Heart right ventricle (tissue), 16 donors: ENCODE data around the gene PLPP7. TPM values are rescaled to one million over a fixed set of nuclear protein-coding genes. Genes with fewer than 3 reads are reported as not detected.
"Not testable (repeated sequence)": the region's sequence is repeated elsewhere in the genome, so short reads cannot be mapped to it uniquely, and the experiment has no call there.

Experiments used
- ATAC-seq, 8 donors: fragments of 200-7000 bp; cut with Tn5 transposase; one replicate each; pipeline ENCODE4 v1.9.1; 2020; ENCODE audit warnings: mild to moderate bottlenecking in 8 of 8, moderate library complexity in 8 of 8, moderate number of reproducible peaks in 1 of 8
- DNase-seq, 2 donors: peaks; one replicate each; pipeline ENCODE4 v3.0.0-alpha.2; 2020
- H3K27ac ChIP-seq, 10 donors: fragments of 200-600 bp; sonication (generic) in 2 of 10; one replicate each; pipeline versions ENCODE4 v1.5.0 to v1.8.0; 2020 to 2022; ENCODE audit warnings: mild to moderate bottlenecking in 3 of 10
- H3K27me3 ChIP-seq, 7 donors: fragments of 200-600 bp; one replicate each; pipeline ENCODE4 v1.8.0; 2021 to 2022; ENCODE audit warnings: mild to moderate bottlenecking in 2 of 7
- H3K36me3 ChIP-seq, 9 donors: fragments of 200-600 bp; sonication (generic) in 1 of 9; one replicate each; pipeline versions ENCODE4 v1.5.0 to v1.8.0; 2020 to 2022; ENCODE audit warnings: mild to moderate bottlenecking in 2 of 9
- H3K4me1 ChIP-seq, 9 donors: fragments of 200-600 bp; sonication (generic) in 1 of 9; one replicate each; pipeline versions ENCODE4 v1.5.0 to v1.8.0; 2020 to 2022; ENCODE audit warnings: mild to moderate bottlenecking in 4 of 9
- H3K4me3 ChIP-seq, 10 donors: fragments of 200-600 bp; sonication (generic) in 2 of 10; one replicate each; pipeline versions ENCODE4 v1.5.0 to v1.8.0; 2020 to 2022; ENCODE audit warnings: mild to moderate bottlenecking in 7 of 10, moderate library complexity in 2 of 10
- H3K9me3 ChIP-seq, 11 donors: fragments of 200-600 bp in 10 of 11; sonication (generic) in 2 of 11; one replicate each; pipeline versions ENCODE4 v1.5.0 to v1.8.0; 2013 to 2022; ENCODE audit warnings: mild to moderate bottlenecking in 2 of 11, control low read depth in 1 of 11, moderate library complexity in 1 of 11
- WGBS, 2 donors: extraction: QIAGEN DNeasy Blood & Tissue Kit; methylation state at CpG; one replicate each; pipeline ENCODE4 v1.1.7; 2013; ENCODE audit warnings: inconsistent platforms in 1 of 2; 5-methylcytosine and 5-hydroxymethylcytosine counted together
- intact Hi-C, 10 donors: fragments of 100-400 bp; cut with DNase I; formaldehyde crosslinking; loops; one replicate each; pipeline versions ENCODE4 v1.11.1 to v1.14.2; 2022
- polyA plus RNA-seq, 2 donors: library from polyadenylated mRNA; stranded (reverse); fragments of 200-250 nt; gene quantifications; one replicate each; pipeline ENCODE4 v1.2.3, GENCODE V29; 2013
- total RNA-seq, 10 donors: library from RNA; stranded (reverse); fragmentation: NEBNext Ultra II Directional in 3 of 10; extraction: Animal tissue kit (Norgen Biotek cat#: 25700) in 3 of 10; gene quantifications; one replicate each; pipeline versions ENCODE4 v1.2.1 to v1.2.4, GENCODE V29; 2021 to 2023
- TF ChIP-seq, protein P1 (sequence below), 9 donors: fragments of 200-600 bp; sonication (generic) in 2 of 9; IDR thresholded peaks; one replicate each; pipeline versions ENCODE4 v1.5.0 to v1.8.0; 2021 to 2022; ENCODE audit warnings: antibody characterized with exemption in 9 of 9, mild to moderate bottlenecking in 5 of 9, moderate library complexity in 1 of 9
- donor health status: Arrhythmogenic right ventricular cardiomyopathy.
- donor health status: ischemic (EF 13 %, LVEDD 7.1; RV severe dilation, severe dysfunction).
- donor health status: healthy with polysubstance abuse.
- donor health status: DM: no; HTN: yes; CAD: no.
- donor health status: DM: no; HTN: no; CAD: no.
- donor health status: ischemic (EF 25% LVEDD 6.9; RV normal size, moderate dysfunction).
- donor health status: ischemic (EF 25% LVEDD 5.7; RV mildly dilated, moderate dysfunction).
- donor health status: healthy.
- donor health status: DM: yes; HTN: yes; CAD: no.
- donor health status: Ischemic cardiomyopathy.
- donor health status: ischemic (EF 35%, LVEDD 5.7; RV mildly dilated, moderate dysfunction).
- donor health status: nonischemic (EF 11% LVEDD 7.7; RV severe dilation, severe dysfunction).
- donor health status: DM: yes; HTN: yes; CAD: no.
- donor health status: PGD.
- donor health status: ischemic (EF 29% LVEDD 5.4; RV normal size, mild dysfunction).
- donor health status: nonischemic (EF 23%, LVEDD 6.1; RV moderate dilation, normal function).

PLPP7 gene
- total and polyA plus RNA-seq, 12 donors: 42.6 to 140 (median 102) TPM

DNA sequence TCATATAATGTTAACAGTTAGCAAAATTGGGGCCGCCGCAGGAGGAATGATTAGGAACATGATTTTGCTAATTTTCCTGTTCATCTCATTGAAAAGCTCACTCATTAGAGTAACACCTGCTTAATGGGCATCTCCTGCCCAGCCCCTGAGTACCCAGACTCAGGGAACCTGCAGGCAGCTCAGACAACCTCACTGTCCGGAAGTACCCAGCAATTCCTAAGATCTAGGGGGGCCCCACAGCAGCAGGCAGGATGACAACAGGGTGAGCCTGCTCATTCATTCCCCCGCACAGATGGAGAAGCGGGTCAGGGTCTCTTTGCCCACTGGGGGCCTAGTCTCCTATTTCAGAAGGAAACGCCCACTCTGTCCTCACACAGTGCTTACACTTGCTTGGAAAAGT, 25.8 kb upstream of the PLPP7 start:
- Histone ChIP-seq H3K9me3 (no peaks in the 10 kb centered on the region), H3K4me1 (peaks cover 17 to 71% (median 55%) of the 10 kb centered on the region in 9 donors), H3K36me3 (peaks cover 0 to 55% (median 30%) of the 10 kb centered on the region in 9 donors), H3K27ac (peak overlapping the region in 9 of 10 donors; percentile 14 to 99 (median 60)), H3K4me3 (no peak overlapping the region), H3K27me3 (no peaks in the 10 kb centered on the region)
- ATAC-seq (no peak), DNase-seq (no peak)
- intact Hi-C loops: no loop called here
- TF ChIP-seq, protein P1, sequence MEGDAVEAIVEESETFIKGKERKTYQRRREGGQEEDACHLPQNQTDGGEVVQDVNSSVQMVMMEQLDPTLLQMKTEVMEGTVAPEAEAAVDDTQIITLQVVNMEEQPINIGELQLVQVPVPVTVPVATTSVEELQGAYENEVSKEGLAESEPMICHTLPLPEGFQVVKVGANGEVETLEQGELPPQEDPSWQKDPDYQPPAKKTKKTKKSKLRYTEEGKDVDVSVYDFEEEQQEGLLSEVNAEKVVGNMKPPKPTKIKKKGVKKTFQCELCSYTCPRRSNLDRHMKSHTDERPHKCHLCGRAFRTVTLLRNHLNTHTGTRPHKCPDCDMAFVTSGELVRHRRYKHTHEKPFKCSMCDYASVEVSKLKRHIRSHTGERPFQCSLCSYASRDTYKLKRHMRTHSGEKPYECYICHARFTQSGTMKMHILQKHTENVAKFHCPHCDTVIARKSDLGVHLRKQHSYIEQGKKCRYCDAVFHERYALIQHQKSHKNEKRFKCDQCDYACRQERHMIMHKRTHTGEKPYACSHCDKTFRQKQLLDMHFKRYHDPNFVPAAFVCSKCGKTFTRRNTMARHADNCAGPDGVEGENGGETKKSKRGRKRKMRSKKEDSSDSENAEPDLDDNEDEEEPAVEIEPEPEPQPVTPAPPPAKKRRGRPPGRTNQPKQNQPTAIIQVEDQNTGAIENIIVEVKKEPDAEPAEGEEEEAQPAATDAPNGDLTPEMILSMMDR (IDR thresholded peaks at IDR 0.05): no peak
- 85% methylated on average over 6 of the region's 6 CpGs for WGBS, 2 donors

DNA sequence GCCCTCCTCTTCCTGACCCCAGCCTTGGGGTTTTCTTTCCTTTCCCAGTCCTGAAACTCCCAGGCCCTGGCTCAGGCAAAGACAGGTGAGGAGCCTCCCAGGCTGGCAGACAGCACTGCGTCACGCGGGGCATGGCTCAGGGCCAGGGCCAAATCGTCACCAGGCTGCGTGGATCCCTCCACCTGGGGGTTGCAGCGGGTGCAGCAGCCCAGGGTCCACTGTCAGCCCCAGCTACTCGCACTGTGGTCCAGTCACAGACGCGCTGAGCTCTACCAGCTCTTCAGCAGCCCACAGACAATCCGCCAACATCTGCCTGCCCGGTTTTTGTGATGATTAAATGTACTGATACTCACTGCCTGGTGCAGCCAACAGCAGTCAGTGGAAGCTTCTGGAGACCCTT, 25.3 kb upstream of the PLPP7 start:
- TF ChIP-seq, protein P1 (IDR thresholded peaks at IDR 0.05): no peak
- Histone ChIP-seq H3K27me3 (no peaks in the 10 kb centered on the region), H3K27ac (peak overlapping the region in 9 of 10 donors; percentile 14 to 99 (median 60)), H3K36me3 (peaks cover 0 to 50% (median 27%) of the 10 kb centered on the region in 9 donors), H3K4me3 (no peak overlapping the region), H3K4me1 (peaks cover 18 to 72% (median 56%) of the 10 kb centered on the region in 9 donors), H3K9me3 (no peaks in the 10 kb centered on the region)
- DNase-seq: no peak
- intact Hi-C loops: no loop called here
- WGBS, 2 donors: 43 to 65% methylated on average over 11 of the region's 11 CpGs
- peak in 5 of 8 donors; percentile 22 to 42 (median 38) for ATAC-seq

DNA sequence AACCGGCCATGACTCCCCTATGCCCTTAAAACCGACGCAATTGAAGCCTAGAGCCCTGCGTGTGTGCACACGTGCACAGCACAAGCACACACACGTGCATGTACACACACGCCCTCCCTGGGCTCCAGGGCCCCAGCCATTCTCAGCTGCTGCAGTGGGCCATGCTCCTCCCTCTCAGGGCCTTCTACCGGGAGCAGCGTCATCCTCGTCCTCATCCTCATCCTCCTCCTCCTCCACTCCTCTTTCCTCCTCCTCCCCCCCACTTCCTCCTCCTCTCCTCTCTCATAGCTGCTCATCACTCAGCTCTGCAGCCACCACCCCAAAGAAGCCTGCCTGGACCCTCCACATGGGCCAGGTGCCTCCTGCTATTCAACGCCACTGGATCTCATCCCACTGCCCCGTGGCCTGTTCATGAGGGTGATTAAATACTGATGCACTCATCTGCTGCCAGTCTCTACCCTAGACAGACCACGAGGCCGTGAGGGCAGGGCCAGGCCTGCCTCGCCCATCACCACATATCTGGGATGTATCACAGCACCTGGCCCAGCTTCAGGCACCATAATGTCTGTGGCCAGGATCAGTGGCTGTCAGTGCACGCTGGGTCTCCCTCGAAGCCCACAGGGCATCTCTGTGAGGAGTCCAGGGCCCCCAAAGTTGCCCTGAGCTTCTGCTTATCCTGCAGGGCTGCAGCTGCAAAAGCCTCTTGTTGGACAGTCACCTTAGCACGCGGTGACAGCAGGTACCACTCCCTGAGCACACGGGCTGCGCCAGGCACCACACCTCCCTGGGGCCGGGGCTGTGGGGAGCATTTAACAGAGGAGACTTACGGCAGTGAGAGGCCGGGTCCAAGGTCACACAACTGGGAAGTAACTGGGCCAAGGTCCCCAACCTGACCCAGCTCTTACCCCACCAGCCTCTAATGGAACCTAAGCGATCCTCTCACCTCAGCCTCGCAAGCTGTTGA, 23.0 kb upstream of the PLPP7 start:
- intact Hi-C loops: no loop called here
- ATAC-seq (peak in 7 of 8 donors; percentile 11 to 55 (median 40)), DNase-seq (no peak)
- 32 to 44% methylated on average over 26 of the region's 26 CpGs for WGBS, 2 donors
- H3K27me3 ChIP-seq: no peaks in the 10 kb centered on the region
- peak overlapping the region in 9 of 10 donors; percentile 67 to 99 (median 89) for H3K27ac ChIP-seq
- H3K4me1 ChIP-seq: peaks cover 32 to 95% (median 79%) of the 10 kb centered on the region in 9 donors
- H3K9me3 ChIP-seq: no peaks in the 10 kb centered on the region
- peaks cover 0 to 27% (median 5%) of the 10 kb centered on the region in 9 donors for H3K36me3 ChIP-seq
- TF ChIP-seq, protein P1 (IDR thresholded peaks at IDR 0.05): no peak
- peak overlapping the region in 1 of 10 donors; percentile 10 for H3K4me3 ChIP-seq

DNA sequence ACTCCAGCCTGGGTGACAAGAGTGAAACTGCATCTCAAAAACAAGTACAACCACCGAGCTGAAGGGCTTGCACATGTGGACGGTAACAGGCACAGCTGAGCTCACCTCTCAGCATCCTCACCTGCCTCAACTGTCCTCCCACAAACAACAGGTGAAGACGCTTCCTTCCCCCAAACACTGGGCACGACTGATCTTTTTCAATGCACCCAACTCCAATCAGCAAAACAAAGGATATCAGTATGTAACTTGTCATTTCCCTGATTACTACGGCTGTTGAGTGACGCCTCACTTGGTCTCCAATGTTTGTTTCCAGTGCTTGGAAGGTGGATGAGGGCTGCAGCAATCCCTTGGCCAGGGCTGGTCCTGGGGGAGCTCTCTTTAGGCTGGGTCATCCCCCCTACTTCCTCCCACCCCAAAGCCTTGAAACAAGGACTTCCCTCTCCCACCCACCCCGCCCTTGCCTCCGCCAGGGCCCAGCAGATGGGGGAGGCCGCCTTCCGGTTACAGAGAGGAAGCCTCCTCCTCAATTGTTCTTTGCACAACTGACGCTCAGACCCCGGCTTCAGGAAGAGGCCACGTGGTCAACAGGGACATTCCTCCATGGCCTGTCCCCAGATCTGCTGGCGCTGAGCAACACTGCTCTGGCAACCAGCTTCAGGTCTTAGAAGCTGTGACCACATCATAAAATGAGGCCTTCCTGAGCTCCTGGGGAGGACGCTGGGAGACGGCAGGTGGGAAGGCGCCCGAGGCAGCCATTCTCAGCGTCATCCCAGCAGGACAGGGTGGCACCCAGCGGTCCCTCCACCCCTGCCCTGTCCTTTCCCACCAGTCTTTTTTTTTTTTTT, 19.1 kb upstream of the PLPP7 start:
- Histone ChIP-seq H3K4me3 (peak overlapping the region in 7 of 10 donors; percentile 3 to 86 (median 18)), H3K36me3 (no peaks in the 10 kb centered on the region), H3K27me3 (no peaks in the 10 kb centered on the region), H3K27ac (peak overlapping the region; percentile 65 to 99 (median 96)), H3K4me1 (peaks cover 44 to 100% (median 86%) of the 10 kb centered on the region in 9 donors), H3K9me3 (no peaks in the 10 kb centered on the region)
- 16 to 20% methylated on average over 20 of the region's 20 CpGs for WGBS, 2 donors
- TF ChIP-seq, protein P1 (IDR thresholded peaks at IDR 0.05): no peak
- intact Hi-C loops: loop anchor here in 4 of 10 donors (5.0 to 10.0 kb wide), 3 partner anchors 64 to 93 kb away; no protein-coding TSS in a partner anchor
- DNase-seq (peak; percentile 81 to 92), ATAC-seq (peak; percentile 50 to 73 (median 63))

DNA sequence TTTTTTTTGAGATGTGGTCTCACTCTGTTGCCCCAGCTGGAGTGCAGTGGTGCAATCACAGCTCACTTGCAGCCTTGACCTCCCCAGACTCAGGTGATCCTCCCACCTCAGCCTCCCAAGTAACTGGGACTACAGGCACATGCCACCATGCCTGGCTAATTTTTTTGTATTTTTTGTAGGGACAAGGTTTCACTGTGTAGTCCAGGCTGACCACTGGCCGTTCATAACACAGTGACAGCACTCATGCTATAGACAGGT, 18.6 kb upstream of the PLPP7 start:
- peak overlapping the region in 5 of 10 donors; percentile 5 to 86 (median 19) for H3K4me3 ChIP-seq
- not testable (repeated sequence) for DNase-seq, ATAC-seq, H3K36me3 ChIP-seq, H3K27me3 ChIP-seq, H3K9me3 ChIP-seq
- WGBS, 2 donors: 53 to 67% methylated on average over 1 of the region's 1 CpG
- intact Hi-C loops: loop anchor here in 4 of 10 donors (5.0 to 10.0 kb wide), 3 partner anchors 64 to 94 kb away; no protein-coding TSS in a partner anchor
- peak overlapping the region; percentile 65 to 99 (median 96) for H3K27ac ChIP-seq
- H3K4me1 ChIP-seq: peaks cover 43 to 97% (median 81%) of the 10 kb centered on the region in 9 donors
